ENCODE data around the gene ATRX.

- TF ChIP-seq GABPA (IDR thresholded peaks at IDR 0.05; ENCODE audit: low read depth) (no peak), CTCF (IDR thresholded peaks at IDR 0.05; ENCODE audit: insufficient read depth, low read length) (no peak)
Observed at GRCh38 chrX:77622233-77622632, 163.8 kb downstream of the ATRX start.

All from HL-60 (cell line).